Ovary (tissue), 9 donors: ENCODE measurements around the gene LSR. TPM values are rescaled to one million over a fixed set of nuclear protein-coding genes. Genes with fewer than 3 reads are reported as not detected.
"Not testable (repeated sequence)": the region's sequence is repeated elsewhere in the genome, so short reads cannot be mapped to it uniquely, and the experiment has no call there.

Source experiments
- DNase-seq, 5 donors: peaks; one replicate each; pipeline ENCODE4 v3.0.0-alpha.2; 2019 to 2020
- H3K27ac ChIP-seq, 2 donors: fragments of 200-600 bp; one replicate each; pipeline versions ENCODE4 v1.5.1 to v1.8.0; 2019 to 2022
- H3K27me3 ChIP-seq: fragments of 200-600 bp; one replicate; pipeline ENCODE4 v1.8.0; 2022
- H3K36me3 ChIP-seq: fragments of 200-600 bp; sonication (generic); one replicate; pipeline ENCODE4 v1.5.1; 2019
- H3K4me1 ChIP-seq: one replicate; pipeline ENCODE4 v1.8.1; 2013; ENCODE audit warnings: mild to moderate bottlenecking, moderate library complexity; ENCODE audit not compliant: insufficient read depth
- H3K4me3 ChIP-seq: fragments of 200-600 bp; sonication (generic); one replicate; pipeline ENCODE4 v1.5.1; 2017
- H3K9me3 ChIP-seq, 2 donors: fragments of 200-600 bp in 1 of 2; sonication (generic) in 1 of 2; one replicate each; pipeline versions ENCODE4 v1.5.1 to v1.8.1; 2013 to 2019; ENCODE audit warnings: mild to moderate bottlenecking in 1 of 2, moderate library complexity in 1 of 2
- CTCF ChIP-seq, 3 donors: fragments of 450-650 bp in 2 of 3; fragments of 200-600 bp in 1 of 3; IDR thresholded peaks; one replicate each; pipeline versions ENCODE4 v1.5.1 to v1.8.0; 2016 to 2022; ENCODE audit warnings: antibody characterized with exemption in 3 of 3, mild to moderate bottlenecking in 1 of 3
- EP300 ChIP-seq: sonication (generic); formaldehyde crosslinking; IDR thresholded peaks from one replicate; pipeline ENCODE4 v1.6.1; 2017; ENCODE audit warnings: antibody characterized with exemption
- POLR2A ChIP-seq: fragments of 450-650 bp; IDR thresholded peaks from one replicate; pipeline ENCODE4 v1.6.1; 2017; ENCODE audit warnings: antibody characterized with exemption, mild to moderate bottlenecking, moderate library complexity
- WGBS, 3 donors: extraction: QIAGEN DNeasy Blood & Tissue Kit in 1 of 3; methylation state at CpG; one replicate each; pipeline versions ENCODE4 v1.1.5 to v1.1.7; 2013 to 2017; 5-methylcytosine and 5-hydroxymethylcytosine counted together
- intact Hi-C, 4 donors: fragments of 100-400 bp; cut with DNase I; formaldehyde crosslinking; loops; one replicate each; pipeline versions ENCODE4 v1.11.0 to v1.15.1; 2022 to 2023
- polyA plus RNA-seq, 2 donors: library from polyadenylated mRNA; stranded (reverse); fragments of 200-250 nt in 1 of 2; fragments of 350-450 nt in 1 of 2; fragmentation: Illumina TruSeq in 1 of 2; extraction: RNeasy Lipid Tissue Mini Kit (QIAGEN cat#74804) in 1 of 2; gene quantifications; one replicate each; pipeline ENCODE4 v1.2.3, GENCODE V29; 2013 to 2014
- total RNA-seq, 7 donors: library from RNA; depleted of rRNA in 2 of 7; stranded (reverse); fragments of >200 nt in 2 of 7; fragmentation: NEBNext Ultra II Directional in 3 of 7; extraction: Animal tissue kit (Norgen Biotek cat#: 25700) in 3 of 7; gene quantifications; one replicate each; pipeline versions ENCODE4 v1.1.0 to v1.2.4, GENCODE V29; 2016 to 2023
- donor health status: DM: no; HTN: no; CAD: no; lungs with moderate emphysema.
- donor health status: DM: no; HTN: no; CAD: no.
- donor health status: Bipolar disorder and iron deficiency.
- donor health status: DM: yes; HTN: yes; CAD: no.
- donor health status: DM: no; HTN: no; CAD: no.
- donor health status: DM: yes; HTN: yes; CAD: no.

The LSR gene
- total and polyA plus RNA-seq, 9 donors, result 3.3 to 69.8 (median 12.9) TPM

GRCh38 chr19:35284153-35285094, 35.6 kb downstream of the LSR start:
- Histone ChIP-seq H3K4me1 (peaks cover 15% of the 10 kb centered on the region), H3K4me3 (no peak overlapping the region), H3K27ac (peak overlapping the region in 1 of 2 donors; percentile 22), H3K36me3 (no peaks in the 10 kb centered on the region), H3K27me3 (no peaks in the 10 kb centered on the region), H3K9me3 (no peaks in the 10 kb centered on the region)
- TF ChIP-seq EP300 (no peak), POLR2A (no peak), CTCF (IDR thresholded peaks at IDR 0.05) (no peak)
- WGBS, 3 donors, result 81 to 83% (median 83%) methylated on average over 17 of the region's 17 CpGs
- intact Hi-C loops, result no loop called here
- no peak for DNase-seq

DNA sequence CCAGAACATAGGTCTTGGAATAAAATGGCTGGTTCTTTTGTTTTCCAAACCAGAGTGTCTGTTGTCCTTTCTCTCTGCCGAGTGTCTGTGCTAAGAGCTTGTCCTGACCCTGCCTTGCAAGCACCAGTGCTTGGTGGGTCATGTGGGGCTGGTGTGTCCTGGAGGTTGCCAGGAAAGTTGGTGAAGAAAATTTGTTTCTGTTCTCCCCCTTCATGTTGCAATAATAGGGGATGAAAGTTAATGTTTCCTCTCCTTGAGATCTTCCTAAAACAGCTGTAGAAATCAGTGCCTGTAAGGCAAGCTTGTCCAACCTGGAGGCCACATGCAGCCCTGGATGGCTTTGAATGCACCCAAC, 36.3 kb downstream of the LSR start:
- Histone ChIP-seq H3K27me3 (no peaks in the 10 kb centered on the region), H3K4me1 (peaks cover 10% of the 10 kb centered on the region), H3K36me3 (no peaks in the 10 kb centered on the region), H3K27ac (peak overlapping the region in 1 of 2 donors; percentile 22), H3K9me3 (no peaks in the 10 kb centered on the region), H3K4me3 (no peak overlapping the region)
- no peak for DNase-seq
- 8 to 54% (median 13%) methylated on average over 1 of the region's 1 CpG for WGBS, 3 donors
- intact Hi-C loops, result no loop called here
- TF ChIP-seq EP300, result no peak
- TF ChIP-seq CTCF (IDR thresholded peaks at IDR 0.05), result no peak
- no peak for TF ChIP-seq POLR2A

DNA sequence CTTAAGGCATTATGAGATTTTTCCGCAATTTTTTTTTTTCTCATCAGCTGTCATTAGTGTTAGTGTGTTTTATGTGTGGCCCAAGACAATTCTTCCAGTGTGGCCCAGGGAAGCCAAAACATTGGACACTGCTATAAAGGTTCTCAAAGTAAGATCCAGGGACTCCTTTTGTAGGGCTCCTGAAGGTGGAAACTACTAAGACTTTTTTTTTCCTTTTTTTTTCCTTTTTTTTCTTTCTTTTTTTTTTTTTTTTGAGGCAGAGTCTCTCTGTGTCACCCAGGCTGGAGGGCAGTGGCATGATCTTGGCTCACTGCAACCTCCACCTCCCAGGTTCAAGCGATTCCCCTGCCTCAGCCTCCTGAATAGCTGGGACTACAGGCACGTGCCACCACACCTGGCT, 36.7 kb downstream of the LSR start:
- H3K27me3 ChIP-seq, H3K9me3 ChIP-seq, H3K4me1 ChIP-seq, H3K4me3 ChIP-seq, DNase-seq, H3K36me3 ChIP-seq, intact Hi-C loops: not testable (repeated sequence)
- WGBS, 3 donors, result 84 to 91% (median 87%) methylated on average over 3 of the region's 3 CpGs
- peak overlapping the region in 1 of 2 donors; percentile 20 for H3K27ac ChIP-seq

GRCh38 chr19:35286101-35286500, 37.3 kb downstream of the LSR start:
- DNase-seq, H3K4me1 ChIP-seq, H3K27me3 ChIP-seq, intact Hi-C loops, H3K27ac ChIP-seq, H3K36me3 ChIP-seq, H3K4me3 ChIP-seq, H3K9me3 ChIP-seq: not testable (repeated sequence)
- 77 to 83% (median 79%) methylated on average over 5 of the region's 5 CpGs for WGBS, 3 donors

- DNase-seq, result no peak
- Histone ChIP-seq H3K27ac (no peak overlapping the region), H3K4me3 (no peak overlapping the region), H3K36me3 (no peaks in the 10 kb centered on the region), H3K9me3 (no peaks in the 10 kb centered on the region), H3K27me3 (no peaks in the 10 kb centered on the region), H3K4me1 (peaks cover 3% of the 10 kb centered on the region)
- intact Hi-C loops, result no loop called here
- WGBS, 3 donors, result 86 to 94% (median 90%) methylated on average over 10 of the region's 10 CpGs
- TF ChIP-seq POLR2A, result no peak
- no peak for TF ChIP-seq EP300
Observed at GRCh38 chr19:35287713-35288112, 38.9 kb downstream of the LSR start.

GRCh38 chr19:35288331-35288730, 39.5 kb downstream of the LSR start:
- intact Hi-C loops, result no loop called here
- H3K36me3 ChIP-seq, result no peaks in the 10 kb centered on the region
- WGBS, 3 donors, result 39 to 55% (median 41%) methylated on average over 2 of the region's 2 CpGs
- DNase-seq, result no peak
- peaks cover 3% of the 10 kb centered on the region for H3K4me1 ChIP-seq
- H3K9me3 ChIP-seq, result no peaks in the 10 kb centered on the region
- H3K27me3 ChIP-seq, result no peaks in the 10 kb centered on the region
- H3K27ac ChIP-seq, result no peak overlapping the region
- H3K4me3 ChIP-seq, result no peak overlapping the region
- TF ChIP-seq EP300, result no peak
- no peak for TF ChIP-seq CTCF (IDR thresholded peaks at IDR 0.05)
- TF ChIP-seq POLR2A, result no peak
